Neural cell (in vitro differentiated cells): ENCODE data around the gene FAM107B. TPM values are rescaled to one million over a fixed set of nuclear protein-coding genes. Genes with fewer than 3 reads are reported as not detected.

Experiments
- H2AFZ ChIP-seq: fragments of 200-600, 300-800 bp; sonication (generic), shearing (Covaris generic); 2 replicates; pipeline ENCODE4 v1.6.0; 2014; ENCODE audit warnings: low read depth, mild to moderate bottlenecking, antibody characterized with exemption, low read length, moderate library complexity
- H3F3A ChIP-seq: fragments of 200-600 bp; shearing (Covaris generic); 2 replicates; pipeline ENCODE4 v1.6.1; 2016; ENCODE audit warnings: mild to moderate bottlenecking, moderate library complexity, mixed read lengths, antibody characterized with exemption, low read length; ENCODE audit not compliant: insufficient read depth, poor library complexity, severe bottlenecking
- H3K27ac ChIP-seq: fragments of 200-600, 300-800 bp; sonication (generic), shearing (Covaris generic); 2 replicates; pipeline ENCODE4 v1.5.1; 2014; ENCODE audit warnings: mild to moderate bottlenecking, low read length, moderate library complexity
- H3K27me3 ChIP-seq: fragments of 300-800, 200-600 bp; sonication (generic), shearing (Covaris generic); 2 replicates; pipeline ENCODE4 v1.6.0; 2014; ENCODE audit warnings: mild to moderate bottlenecking, low read depth, low read length, moderate library complexity; ENCODE audit not compliant: insufficient read depth
- H3K36me3 ChIP-seq: fragments of 300-800, 200-600 bp; sonication (generic), shearing (Covaris generic); 2 replicates; pipeline ENCODE4 v1.5.1; 2014; ENCODE audit warnings: mild to moderate bottlenecking, antibody characterized with exemption, low read length, moderate library complexity; ENCODE audit not compliant: insufficient read depth
- H3K4me2 ChIP-seq: fragments of 300-800, 200-600 bp; sonication (generic), shearing (Covaris generic); 2 replicates; pipeline ENCODE4 v1.6.0; 2014; ENCODE audit warnings: mild to moderate bottlenecking, low read length
- H3K4me3 ChIP-seq: fragments of 300-800, 200-600 bp; sonication (generic), shearing (Covaris generic); 2 replicates; pipeline ENCODE4 v1.5.1; 2014; ENCODE audit warnings: mild to moderate bottlenecking, low read length, moderate library complexity
- H3K79me2 ChIP-seq: fragments of 200-600 bp; shearing (Covaris generic); replicated peaks from 2 replicates; pipeline ENCODE4 v1.6.0; 2014; ENCODE audit warnings: mild to moderate bottlenecking, low read length, moderate library complexity; ENCODE audit not compliant: insufficient read depth
- H3K9ac ChIP-seq: fragments of 300-800, 200-600 bp; sonication (generic), shearing (Covaris generic); 2 replicates; pipeline ENCODE4 v1.6.1; 2016; ENCODE audit warnings: mild to moderate bottlenecking, low read length, mixed read lengths
- H3K9me2 ChIP-seq: fragments of 200-600 bp; shearing (Covaris generic); 2 replicates; pipeline ENCODE4 v1.6.1; 2016; ENCODE audit warnings: mild to moderate bottlenecking, low read length, mixed read lengths; ENCODE audit not compliant: insufficient read depth
- H3K9me3 ChIP-seq: fragments of 200-600, 300-800 bp; sonication (generic), shearing (Covaris generic); 2 replicates; pipeline ENCODE4 v1.6.1; 2016; ENCODE audit warnings: mild to moderate bottlenecking, mixed run types, low read length, moderate library complexity, mixed read lengths
- H4K20me1 ChIP-seq: fragments of 200-600 bp; shearing (Covaris generic); 2 replicates; pipeline ENCODE4 v1.6.1; 2016; ENCODE audit warnings: mild to moderate bottlenecking, mixed run types; ENCODE audit not compliant: insufficient read depth
- CTCF ChIP-seq: fragments of 450-650 bp; IDR thresholded peaks from 2 replicates; pipeline ENCODE4 v1.5.1; 2014; ENCODE audit warnings: antibody characterized with exemption, mild to moderate bottlenecking, moderate library complexity; ENCODE audit not compliant: poor library complexity, severe bottlenecking
- EZH2 ChIP-seq: fragments of 200-600, 300-800 bp; shearing (Covaris generic), sonication (generic); IDR thresholded peaks from 2 replicates; pipeline ENCODE4 v1.6.1; 2014; ENCODE audit warnings: antibody characterized with exemption, low read length, borderline replicate concordance, mild to moderate bottlenecking; ENCODE audit not compliant: insufficient read depth, poor library complexity, severe bottlenecking
- MXI1 ChIP-seq: fragments of 450-650 bp; conservative IDR thresholded peaks from 2 replicates; pipeline ENCODE4 v1.6.1; 2014; ENCODE audit warnings: antibody characterized with exemption, mild to moderate bottlenecking; ENCODE audit not compliant: poor library complexity, severe bottlenecking
- POLR2AphosphoS5 ChIP-seq: IDR thresholded peaks from 2 replicates; pipeline ENCODE4 v1.6.1; 2012
- RAD21 ChIP-seq: fragments of 450-650 bp; conservative IDR thresholded peaks from 2 replicates; pipeline ENCODE4 v1.6.1; 2014; ENCODE audit warnings: antibody characterized with exemption, mild to moderate bottlenecking, moderate library complexity
- REST ChIP-seq: IDR thresholded peaks from 2 replicates; pipeline ENCODE4 v1.6.1; 2012; ENCODE audit warnings: borderline replicate concordance
- SMC3 ChIP-seq: fragments of 450-650 bp; conservative IDR thresholded peaks from 2 replicates; pipeline ENCODE4 v1.6.1; 2014; ENCODE audit warnings: antibody characterized with exemption, mild to moderate bottlenecking, moderate library complexity; ENCODE audit not compliant: poor library complexity
- TAF1 ChIP-seq: IDR thresholded peaks from 2 replicates; pipeline ENCODE4 v1.6.1; 2012; ENCODE audit warnings: low read depth
- polyA plus RNA-seq: library from polyadenylated mRNA; depleted of rRNA; stranded (reverse); fragments of >200 nt; gene quantifications from 2 replicates; pipeline ENCODE4 v1.2.3, GENCODE V29; 2014

The FAM107B gene
- polyA plus RNA-seq, 1 donor from 2014 or later = 106 TPM

GRCh38 chr10:14543904-14544210 lies 230.8 kb downstream of the FAM107B start:
- Histone ChIP-seq H3K36me3 (no peaks in the 10 kb centered on the region), H3K9me3 (no peaks in the 10 kb centered on the region), H3K27me3 (no peaks in the 10 kb centered on the region), H3K4me2 (no peak overlapping the region), H3K4me3 (no peak overlapping the region), H3K9ac (no peak overlapping the region), H3K27ac (no peak overlapping the region), H2AFZ (no peak overlapping the region), H3K9me2 (no peaks in the 10 kb centered on the region), H3F3A (no peaks in the 10 kb centered on the region), H3K79me2 (peaks cover 22% of the 10 kb centered on the region), H4K20me1 (no peaks in the 10 kb centered on the region)
- TF ChIP-seq CTCF (no peak), RAD21 (no peak), REST (no peak)

- H3K9me2 ChIP-seq = no peaks in the 10 kb centered on the region
- peaks cover 22% of the 10 kb centered on the region for H3K79me2 ChIP-seq
- no peaks in the 10 kb centered on the region for H3K27me3 ChIP-seq
- no peak overlapping the region for H2AFZ ChIP-seq
- no peak for TF ChIP-seq MXI1
- peak; percentile 30 for TF ChIP-seq CTCF
- no peaks in the 10 kb centered on the region for H3K36me3 ChIP-seq
- no peak overlapping the region for H3K27ac ChIP-seq
- no peaks in the 10 kb centered on the region for H4K20me1 ChIP-seq
- no peaks in the 10 kb centered on the region for H3F3A ChIP-seq
- no peak overlapping the region for H3K4me2 ChIP-seq
- no peak overlapping the region for H3K9ac ChIP-seq
- no peaks in the 10 kb centered on the region for H3K9me3 ChIP-seq
- no peak overlapping the region for H3K4me3 ChIP-seq
Observed at GRCh38 chr10:14543046-14543903, 231.4 kb downstream of the FAM107B start.

GRCh38 chr10:14541379-14541778 lies 233.3 kb downstream of the FAM107B start:
- Histone ChIP-seq H3K9ac (no peak overlapping the region), H3K9me2 (no peaks in the 10 kb centered on the region), H3F3A (no peaks in the 10 kb centered on the region), H2AFZ (no peak overlapping the region), H4K20me1 (no peaks in the 10 kb centered on the region), H3K4me3 (no peak overlapping the region), H3K79me2 (peaks cover 22% of the 10 kb centered on the region), H3K4me2 (no peak overlapping the region), H3K36me3 (no peaks in the 10 kb centered on the region), H3K9me3 (no peaks in the 10 kb centered on the region), H3K27ac (no peak overlapping the region), H3K27me3 (no peaks in the 10 kb centered on the region)
- TF ChIP-seq EZH2 = no peak
- TF ChIP-seq POLR2AphosphoS5 = no peak
- no peak for TF ChIP-seq CTCF
- no peak for TF ChIP-seq TAF1
- TF ChIP-seq SMC3 = no peak
- TF ChIP-seq MXI1 = no peak
- no peak for TF ChIP-seq RAD21
